HEK293T (cell line): ENCODE results near the gene AHDC1.
"Not testable (repeated sequence)": the region's sequence is repeated elsewhere in the genome, so short reads cannot be mapped to it uniquely, and the experiment has no call there.

Experiments used
- BHLHE40 ChIP-seq: fragments of 450-650 bp; IDR thresholded peaks from 2 replicates; pipeline ENCODE4 v1.6.1; 2016; ENCODE audit warnings: mild to moderate bottlenecking, moderate library complexity, borderline replicate concordance
- CTBP1 ChIP-seq: fragments of 450-650 bp; IDR thresholded peaks from 2 replicates; pipeline ENCODE4 v1.6.1; 2016; ENCODE audit warnings: borderline replicate concordance
- ELF4 ChIP-seq: fragments of 450-650 bp; IDR thresholded peaks from 2 replicates; pipeline ENCODE4 v1.6.1; 2017; ENCODE audit warnings: antibody characterized with exemption
- FOXM1 ChIP-seq: fragments of 450-650 bp; IDR thresholded peaks from 2 replicates; pipeline ENCODE4 v1.6.1; 2017; ENCODE audit warnings: mild to moderate bottlenecking, borderline replicate concordance
- L3MBTL2 ChIP-seq: fragments of 450-650 bp; conservative IDR thresholded peaks from 2 replicates; pipeline ENCODE4 v1.6.1; 2016; ENCODE audit warnings: mild to moderate bottlenecking
- SP1 ChIP-seq: fragments of 450-650 bp; IDR thresholded peaks from 2 replicates; pipeline ENCODE4 v1.6.1; 2017
- SUZ12 ChIP-seq: fragments of 450-650 bp; IDR thresholded peaks from 2 replicates; pipeline ENCODE4 v1.6.1; 2016; ENCODE audit warnings: mild to moderate bottlenecking
- TARDBP ChIP-seq: fragments of 450-650 bp; IDR thresholded peaks from 2 replicates; pipeline ENCODE4 v1.6.1; 2016
- TF ChIP-seq, protein P1 (sequence below): fragments of 450-650 bp; IDR thresholded peaks from 2 replicates; pipeline ENCODE4 v1.6.1; 2016

DNA sequence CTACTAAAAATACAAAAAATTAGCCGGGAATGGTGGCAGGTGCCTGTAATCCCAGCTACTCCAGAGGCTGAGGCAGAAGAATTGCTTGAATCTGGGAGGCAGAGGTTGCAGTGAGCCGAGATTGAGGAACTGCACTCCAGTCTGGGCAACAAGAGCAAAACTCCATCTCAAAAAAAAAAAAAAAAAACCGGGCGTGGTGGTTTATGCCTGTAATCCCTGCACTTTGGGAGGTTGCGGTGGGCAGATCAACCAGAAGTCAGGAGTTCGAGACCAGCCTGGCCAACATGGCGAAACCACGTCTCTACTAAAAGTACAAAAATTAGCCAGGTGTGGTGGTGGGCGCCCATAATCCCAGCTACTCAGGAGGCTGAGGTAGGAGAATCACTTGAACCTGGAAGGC is 36.6 kb upstream of the AHDC1 start:
- not testable (repeated sequence) for TF ChIP-seq CTBP1, SUZ12, BHLHE40, SP1, L3MBTL2, ELF4, FOXM1, TARDBP
- TF ChIP-seq, protein P1, sequence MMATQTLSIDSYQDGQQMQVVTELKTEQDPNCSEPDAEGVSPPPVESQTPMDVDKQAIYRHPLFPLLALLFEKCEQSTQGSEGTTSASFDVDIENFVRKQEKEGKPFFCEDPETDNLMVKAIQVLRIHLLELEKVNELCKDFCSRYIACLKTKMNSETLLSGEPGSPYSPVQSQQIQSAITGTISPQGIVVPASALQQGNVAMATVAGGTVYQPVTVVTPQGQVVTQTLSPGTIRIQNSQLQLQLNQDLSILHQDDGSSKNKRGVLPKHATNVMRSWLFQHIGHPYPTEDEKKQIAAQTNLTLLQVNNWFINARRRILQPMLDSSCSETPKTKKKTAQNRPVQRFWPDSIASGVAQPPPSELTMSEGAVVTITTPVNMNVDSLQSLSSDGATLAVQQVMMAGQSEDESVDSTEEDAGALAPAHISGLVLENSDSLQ, result not testable (repeated sequence)
